ENCODE results near the gene MED12. TPM values are rescaled to one million over a fixed set of nuclear protein-coding genes. Genes with fewer than 3 reads are reported as not detected.
"Not testable (repeated sequence)": the region's sequence is repeated elsewhere in the genome, so short reads cannot be mapped to it uniquely, and the experiment has no call there.

Gene MED12
- total and polyA plus RNA-seq, 8 donors: 37.0 to 67.4 (median 60.3) TPM

GRCh38 chrX:71177327-71177726 is 58.9 kb downstream of the MED12 start:
- intact Hi-C loops (cut with DNase I): no loop called here
- H3K4me3 ChIP-seq: no peak overlapping the region
- no peak for DNase-seq
- H3K9me3 ChIP-seq: no peaks in the 10 kb centered on the region
- TF ChIP-seq CTCF (IDR thresholded peaks at IDR 0.05): no peak
- H3K27me3 ChIP-seq: no peaks in the 10 kb centered on the region
- no peak for ATAC-seq
- H3K4me1 ChIP-seq: no peaks in the 10 kb centered on the region
- no peaks in the 10 kb centered on the region for H3K36me3 ChIP-seq
- no peak overlapping the region for H3K27ac ChIP-seq

GRCh38 chrX:71178908-71179307 is 60.5 kb downstream of the MED12 start:
- H3K4me3 ChIP-seq: no peak overlapping the region
- TF ChIP-seq CTCF (IDR thresholded peaks at IDR 0.05): peak; percentile 67 to 79
- no peak overlapping the region for H3K27ac ChIP-seq
- intact Hi-C loops (cut with DNase I): no loop called here
- no peaks in the 10 kb centered on the region for H3K36me3 ChIP-seq
- no peaks in the 10 kb centered on the region for H3K9me3 ChIP-seq
- ATAC-seq (peak; percentile 63), DNase-seq (peak in 3 of 4 donors; percentile 44 to 76 (median 52))
- peaks cover 0 to 4% of the 10 kb centered on the region in 2 donors for H3K4me1 ChIP-seq
- H3K27me3 ChIP-seq: no peaks in the 10 kb centered on the region

- DNase-seq; H3K4me1 ChIP-seq; ATAC-seq; H3K27ac ChIP-seq; H3K36me3 ChIP-seq; H3K27me3 ChIP-seq; intact Hi-C loops (cut with DNase I); H3K9me3 ChIP-seq: not testable (repeated sequence)
- peak overlapping the region in 1 of 2 donors; percentile 43 for H3K4me3 ChIP-seq
Observed at GRCh38 chrX:71180579-71181265, 62.3 kb downstream of the MED12 start.

- intact Hi-C loops (cut with DNase I): no loop called here
- no peaks in the 10 kb centered on the region for H3K9me3 ChIP-seq
- H3K4me3 ChIP-seq: peak overlapping the region; percentile 19 to 43
Observed at GRCh38 chrX:71181558-71181909, 63.1 kb downstream of the MED12 start.

GRCh38 chrX:71181910-71182799 is 63.8 kb downstream of the MED12 start:
- TF ChIP-seq CTCF (IDR thresholded peaks at IDR 0.05): no peak
- no peaks in the 10 kb centered on the region for H3K27me3 ChIP-seq
- intact Hi-C loops (cut with DNase I): no loop called here
- H3K4me3 ChIP-seq: peak overlapping the region; percentile 19 to 43
- peak; percentile 83 to 95 (median 88) for DNase-seq
- H3K9me3 ChIP-seq: no peaks in the 10 kb centered on the region
- H3K4me1 ChIP-seq: peaks cover 0 to 4% of the 10 kb centered on the region in 2 donors
- peak overlapping the region; percentile 83 to 86 for H3K27ac ChIP-seq
- peak; percentile 92 for ATAC-seq
- H3K36me3 ChIP-seq: no peaks in the 10 kb centered on the region

More at GRCh38 chrX:71181558-71181909, 63.1 kb downstream of the MED12 start:
- Histone ChIP-seq H3K27me3 (no peaks in the 10 kb centered on the region), H3K4me1 (peaks cover 0 to 4% of the 10 kb centered on the region in 2 donors), H3K27ac (peak overlapping the region; percentile 83 to 86), H3K36me3 (no peaks in the 10 kb centered on the region)
- TF ChIP-seq CTCF (IDR thresholded peaks at IDR 0.05): no peak
- DNase-seq (peak in 1 of 4 donors; percentile 32), ATAC-seq (peak; percentile 18)
